Thyroid gland (tissue), 4 donors: ENCODE data around the gene MAP2K5. TPM values are rescaled to one million over a fixed set of nuclear protein-coding genes. Genes with fewer than 3 reads are reported as not detected.

Experiments
- DNase-seq, 2 donors: peaks; one replicate each; pipeline ENCODE4 v3.0.0-alpha.2; 2019
- H3K27ac ChIP-seq, 3 donors: fragments of 200-600 bp; sonication (generic); 1 replicate in 2 of 3; 2 replicates in 1 of 3; pipeline ENCODE4 v1.5.1; 2016 to 2019; ENCODE audit warnings: mild to moderate bottlenecking in 1 of 3, moderate library complexity in 1 of 3
- H3K27me3 ChIP-seq: fragments of 200-600 bp; sonication (generic); one replicate; pipeline ENCODE4 v1.5.1; 2019
- H3K36me3 ChIP-seq, 2 donors: fragments of 200-600 bp; sonication (generic); one replicate each; pipeline ENCODE4 v1.5.1; 2016 to 2019
- H3K4me1 ChIP-seq, 2 donors: fragments of 200-600 bp; sonication (generic); one replicate each; pipeline ENCODE4 v1.5.1; 2017 to 2019
- H3K4me3 ChIP-seq, 3 donors: fragments of 200-600 bp; sonication (generic); replicated peaks in 1 of 3; 1 replicate in 2 of 3; 2 replicates in 1 of 3; pipeline ENCODE4 v1.5.1; 2016; ENCODE audit warnings: mild to moderate bottlenecking in 1 of 3
- H3K9me3 ChIP-seq: fragments of 200-600 bp; sonication (generic); one replicate; pipeline ENCODE4 v1.5.1; 2017
- POLR2A ChIP-seq, 2 donors: fragments of 450-650 bp; IDR thresholded peaks; one replicate each; pipeline ENCODE4 v1.6.1; 2017; ENCODE audit warnings: antibody characterized with exemption in 2 of 2, mild to moderate bottlenecking in 2 of 2, moderate library complexity in 1 of 2
- WGBS, 2 donors: methylation state at CpG; one replicate each; pipeline ENCODE4 v1.1.5; 2017; 5-methylcytosine and 5-hydroxymethylcytosine counted together
- intact Hi-C: fragments of 100-400 bp; cut with DNase I; formaldehyde crosslinking; loops from one replicate; pipeline ENCODE4 v1.15.1; 2023
- total RNA-seq, 4 donors: library from RNA; depleted of rRNA; stranded (reverse); fragments of >200 nt; gene quantifications; one replicate each; pipeline ENCODE4 v1.2.3, GENCODE V29; 2016
- TF ChIP-seq, protein P1 (sequence below), 6 experiments: fragments of 200-600 bp in 3 of 6; fragments of 450-650 bp in 3 of 6; sonication (generic) in 3 of 6; IDR thresholded peaks; one replicate each; pipeline ENCODE4 v1.5.1; 2016 to 2019; ENCODE audit warnings: antibody characterized with exemption in 6 of 6, mild to moderate bottlenecking in 2 of 6, inconsistent platforms in 1 of 6, moderate library complexity in 1 of 6

Gene MAP2K5
- total RNA-seq, 4 donors from 2014 or later: 10.2 to 32.1 (median 15.9) TPM

DNA sequence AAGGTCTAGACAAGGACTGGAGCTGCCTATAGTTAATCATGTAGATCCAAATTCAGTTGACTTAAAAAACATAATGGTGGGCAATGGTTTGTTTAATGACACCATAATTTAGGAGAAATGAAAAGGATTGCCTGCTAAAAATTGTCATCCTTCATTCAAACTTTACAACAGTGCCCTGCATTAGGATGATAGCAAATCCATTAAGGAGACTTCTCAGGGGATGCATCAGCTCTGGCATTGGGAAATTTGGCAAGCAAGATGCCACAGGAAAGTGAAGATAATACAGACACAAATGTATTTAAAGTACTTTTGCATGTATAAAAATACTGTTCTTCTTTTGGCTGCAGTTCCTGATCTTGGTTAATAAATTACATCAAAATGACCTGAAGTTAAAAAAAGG, 189.7 kb downstream of the MAP2K5 start:
- no peak for DNase-seq
- Histone ChIP-seq H3K4me1 (peaks cover 7 to 19% of the 10 kb centered on the region in 2 donors), H3K27ac (no peak overlapping the region), H3K4me3 (no peak overlapping the region), H3K36me3 (no peaks in the 10 kb centered on the region), H3K27me3 (no peaks in the 10 kb centered on the region), H3K9me3 (no peaks in the 10 kb centered on the region)
- no peak for TF ChIP-seq POLR2A (IDR thresholded peaks at IDR 0.05)
- TF ChIP-seq, protein P1, sequence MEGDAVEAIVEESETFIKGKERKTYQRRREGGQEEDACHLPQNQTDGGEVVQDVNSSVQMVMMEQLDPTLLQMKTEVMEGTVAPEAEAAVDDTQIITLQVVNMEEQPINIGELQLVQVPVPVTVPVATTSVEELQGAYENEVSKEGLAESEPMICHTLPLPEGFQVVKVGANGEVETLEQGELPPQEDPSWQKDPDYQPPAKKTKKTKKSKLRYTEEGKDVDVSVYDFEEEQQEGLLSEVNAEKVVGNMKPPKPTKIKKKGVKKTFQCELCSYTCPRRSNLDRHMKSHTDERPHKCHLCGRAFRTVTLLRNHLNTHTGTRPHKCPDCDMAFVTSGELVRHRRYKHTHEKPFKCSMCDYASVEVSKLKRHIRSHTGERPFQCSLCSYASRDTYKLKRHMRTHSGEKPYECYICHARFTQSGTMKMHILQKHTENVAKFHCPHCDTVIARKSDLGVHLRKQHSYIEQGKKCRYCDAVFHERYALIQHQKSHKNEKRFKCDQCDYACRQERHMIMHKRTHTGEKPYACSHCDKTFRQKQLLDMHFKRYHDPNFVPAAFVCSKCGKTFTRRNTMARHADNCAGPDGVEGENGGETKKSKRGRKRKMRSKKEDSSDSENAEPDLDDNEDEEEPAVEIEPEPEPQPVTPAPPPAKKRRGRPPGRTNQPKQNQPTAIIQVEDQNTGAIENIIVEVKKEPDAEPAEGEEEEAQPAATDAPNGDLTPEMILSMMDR (IDR thresholded peaks at IDR 0.05): no peak
- intact Hi-C loops: no loop called here

DNA sequence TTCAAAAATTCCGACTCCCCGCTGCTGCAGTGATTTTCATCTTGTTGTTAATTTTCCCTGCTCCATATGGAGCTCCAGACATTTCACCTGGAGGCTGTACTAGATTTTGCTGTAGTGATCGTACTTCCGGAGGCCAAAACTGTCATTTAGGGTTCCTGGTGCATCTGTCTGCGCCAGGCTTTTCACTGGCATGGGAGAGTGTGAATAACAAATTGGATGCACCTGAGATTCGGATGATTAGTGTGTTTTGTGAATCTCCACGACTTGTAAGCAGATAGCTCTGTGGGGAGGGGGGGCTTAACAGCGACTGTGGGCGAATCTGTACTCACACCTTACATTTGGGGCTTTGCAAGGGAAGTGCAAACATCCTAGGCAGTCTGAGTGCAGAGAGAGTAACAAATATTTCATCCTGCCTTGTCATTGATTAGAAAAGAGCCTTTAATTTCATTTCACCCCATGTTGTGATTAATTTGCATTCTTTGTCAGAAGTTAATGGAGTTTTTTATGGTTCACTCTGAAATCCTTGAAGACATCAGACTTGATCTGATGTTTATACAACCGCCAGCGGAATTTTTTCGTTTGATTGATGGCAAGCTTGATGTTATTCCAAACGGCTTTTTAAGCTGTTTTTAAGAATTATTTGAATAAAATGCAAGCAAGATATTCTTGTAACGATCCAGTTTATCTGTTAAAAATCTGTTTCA, 190.3 kb downstream of the MAP2K5 start:
- 88 to 91% methylated on average over 14 of the region's 14 CpGs for WGBS, 2 donors
- no peaks in the 10 kb centered on the region for H3K27me3 ChIP-seq
- H3K9me3 ChIP-seq: no peaks in the 10 kb centered on the region
- no peaks in the 10 kb centered on the region for H3K36me3 ChIP-seq
- no peak overlapping the region for H3K4me3 ChIP-seq
- intact Hi-C loops: no loop called here
- H3K4me1 ChIP-seq: peaks cover 7 to 19% of the 10 kb centered on the region in 2 donors
- no peak overlapping the region for H3K27ac ChIP-seq
- TF ChIP-seq, protein P1 (IDR thresholded peaks at IDR 0.05): no peak
- TF ChIP-seq POLR2A (IDR thresholded peaks at IDR 0.05): no peak
- no peak for DNase-seq

DNA sequence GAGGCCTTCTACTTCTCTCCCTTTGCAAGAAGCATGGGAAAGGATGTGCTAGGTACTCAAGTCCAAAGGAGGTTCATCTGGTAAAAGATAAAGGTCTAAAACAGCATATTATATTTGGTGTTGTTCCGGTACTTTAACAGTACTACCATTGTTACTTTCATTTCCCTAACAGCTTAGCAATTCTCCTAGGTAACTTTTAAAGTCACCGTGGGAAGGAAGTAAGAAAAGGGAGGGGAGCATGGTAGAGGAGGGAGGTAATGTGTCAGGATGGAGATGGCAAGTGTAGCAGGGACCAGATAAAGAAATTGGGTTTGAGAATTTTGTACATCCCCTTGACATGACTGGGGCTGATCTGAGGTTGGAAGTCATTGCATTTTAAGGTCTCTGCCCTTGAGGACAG, 193.4 kb downstream of the MAP2K5 start:
- no peaks in the 10 kb centered on the region for H3K27me3 ChIP-seq
- no peaks in the 10 kb centered on the region for H3K9me3 ChIP-seq
- H3K4me1 ChIP-seq: peaks cover 22% of the 10 kb centered on the region in 2 donors
- 18 to 27% methylated on average over 2 of the region's 2 CpGs for WGBS, 2 donors
- no peak overlapping the region for H3K4me3 ChIP-seq
- no peak overlapping the region for H3K27ac ChIP-seq
- H3K36me3 ChIP-seq: no peaks in the 10 kb centered on the region
- intact Hi-C loops: no loop called here
- TF ChIP-seq, protein P1 (IDR thresholded peaks at IDR 0.05): no peak
- TF ChIP-seq POLR2A (IDR thresholded peaks at IDR 0.05): no peak
- no peak for DNase-seq

DNA sequence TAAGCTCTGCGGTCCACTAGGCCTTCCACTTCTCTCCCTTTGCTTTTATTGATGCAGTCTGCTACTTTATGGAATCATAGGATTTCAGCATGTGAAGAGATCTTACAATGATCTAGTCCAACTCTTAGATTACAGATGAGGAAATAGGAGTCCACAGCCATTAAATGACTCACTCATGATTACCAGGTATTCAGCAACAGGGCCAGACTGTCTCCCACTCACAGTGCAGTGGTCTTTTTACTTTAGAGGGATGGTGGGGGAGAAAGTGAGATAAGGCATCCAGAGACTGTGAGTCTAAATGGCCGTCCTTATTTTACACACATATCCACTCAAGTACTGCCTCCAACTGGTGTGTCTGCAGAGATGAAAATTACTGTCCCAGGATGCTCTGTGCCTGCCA, 194.3 kb downstream of the MAP2K5 start:
- no peak for TF ChIP-seq POLR2A (IDR thresholded peaks at IDR 0.05)
- TF ChIP-seq, protein P1 (IDR thresholded peaks at IDR 0.05): no peak
- no peak for DNase-seq
- no peak overlapping the region for H3K27ac ChIP-seq
- H3K4me1 ChIP-seq: peaks cover 16 to 22% of the 10 kb centered on the region in 2 donors
- no peak overlapping the region for H3K4me3 ChIP-seq
- H3K9me3 ChIP-seq: no peaks in the 10 kb centered on the region
- H3K27me3 ChIP-seq: no peaks in the 10 kb centered on the region
- no peaks in the 10 kb centered on the region for H3K36me3 ChIP-seq
- 86 to 96% methylated on average over 2 of the region's 2 CpGs for WGBS, 2 donors
- intact Hi-C loops: no loop called here

DNA sequence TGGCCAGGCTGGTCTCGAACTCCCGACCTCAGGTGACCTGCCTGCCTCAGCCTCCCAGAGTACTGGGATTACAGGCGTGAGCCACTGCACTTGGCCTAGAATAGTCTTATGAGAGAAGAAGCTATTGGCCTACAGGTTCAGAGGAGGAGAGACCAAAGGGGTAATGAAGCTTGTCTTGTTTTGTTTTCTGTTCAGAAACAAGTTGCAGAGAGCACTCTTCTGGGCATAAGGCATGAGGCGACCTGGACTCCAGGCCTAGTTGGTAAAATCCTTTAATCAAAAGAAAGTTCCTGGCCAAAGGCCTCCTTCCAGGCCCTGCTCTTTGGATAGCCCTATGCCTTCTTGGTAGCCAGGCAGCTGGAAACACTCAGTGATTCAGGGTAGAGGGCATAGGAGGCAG, 195.6 kb downstream of the MAP2K5 start:
- no peaks in the 10 kb centered on the region for H3K27me3 ChIP-seq
- TF ChIP-seq, protein P1 (IDR thresholded peaks at IDR 0.05): no peak
- TF ChIP-seq POLR2A (IDR thresholded peaks at IDR 0.05): no peak
- H3K36me3 ChIP-seq: no peaks in the 10 kb centered on the region
- peak overlapping the region in 2 of 3 donors; percentile 13 to 40 for H3K27ac ChIP-seq
- whole genome bisulfite sequencing, 2 donors: 26 to 41% methylated on average over 4 of the region's 4 CpGs
- H3K4me3 ChIP-seq: no peak overlapping the region
- H3K9me3 ChIP-seq: no peaks in the 10 kb centered on the region
- H3K4me1 ChIP-seq: peaks cover 16 to 22% of the 10 kb centered on the region in 2 donors
- peak; percentile 59 for DNase-seq
- intact Hi-C loops: no loop called here
